Suprapubic skin (tissue), 4 donors: ENCODE results near the gene FLNB. TPM values are rescaled to one million over a fixed set of nuclear protein-coding genes. Genes with fewer than 3 reads are reported as not detected.

ENCODE experiments used
- DNase-seq, 2 donors: peaks; one replicate each; pipeline ENCODE4 v3.0.0-alpha.2; 2019; ENCODE audit warnings: low spot score in 2 of 2
- H3K27ac ChIP-seq: fragments of 200-600 bp; sonication (generic); one replicate; pipeline ENCODE4 v1.5.1; 2019
- H3K27me3 ChIP-seq: fragments of 200-600 bp; sonication (generic); one replicate; pipeline ENCODE4 v1.5.1; 2019
- H3K36me3 ChIP-seq: fragments of 200-600 bp; sonication (generic); one replicate; pipeline ENCODE4 v1.5.1; 2019
- H3K4me1 ChIP-seq: fragments of 200-600 bp; sonication (generic); one replicate; pipeline ENCODE4 v1.5.1; 2019
- H3K4me3 ChIP-seq: fragments of 200-600 bp; sonication (generic); one replicate; pipeline ENCODE4 v1.5.1; 2019; ENCODE audit warnings: mild to moderate bottlenecking
- H3K9me3 ChIP-seq: fragments of 200-600 bp; sonication (generic); one replicate; pipeline ENCODE4 v1.5.1; 2019
- EP300 ChIP-seq: sonication (generic); formaldehyde crosslinking; IDR thresholded peaks from one replicate; pipeline ENCODE4 v1.6.1; 2017; ENCODE audit warnings: antibody characterized with exemption
- POLR2A ChIP-seq, 2 donors: fragments of 450-650 bp; IDR thresholded peaks; one replicate each; pipeline ENCODE4 v1.6.1; 2017; ENCODE audit warnings: antibody characterized with exemption in 2 of 2, mild to moderate bottlenecking in 2 of 2, moderate library complexity in 2 of 2
- POLR2AphosphoS5 ChIP-seq, 3 donors: sonication (generic); formaldehyde crosslinking; IDR thresholded peaks; one replicate each; pipeline ENCODE4 v1.6.1; 2017; ENCODE audit warnings: antibody characterized with exemption in 3 of 3
- WGBS: methylation state at CpG from one replicate; pipeline ENCODE4 v1.1.5; 2018; 5-methylcytosine and 5-hydroxymethylcytosine counted together
- total RNA-seq, 4 donors: library from RNA; depleted of rRNA; stranded (reverse); fragments of >200 nt; gene quantifications; one replicate each; pipeline ENCODE4 v1.1.0, GENCODE V29; 2016
- TF ChIP-seq, protein P1 (sequence below), 2 donors: fragments of 200-600 bp in 1 of 2; fragments of 450-650 bp in 1 of 2; sonication (generic) in 1 of 2; IDR thresholded peaks; one replicate each; pipeline ENCODE4 v1.5.1; 2016 to 2019; ENCODE audit warnings: antibody characterized with exemption in 2 of 2, mild to moderate bottlenecking in 1 of 2, moderate library complexity in 1 of 2

Gene FLNB
- total RNA-seq, 4 donors from 2014 or later = 143 to 186 (median 150) TPM

- Histone ChIP-seq H3K27me3 (no peaks in the 10 kb centered on the region), H3K4me3 (no peak overlapping the region), H3K27ac (no peak overlapping the region), H3K4me1 (peaks cover 28% of the 10 kb centered on the region), H3K36me3 (peaks cover 42% of the 10 kb centered on the region), H3K9me3 (no peaks in the 10 kb centered on the region)
- TF ChIP-seq POLR2AphosphoS5 (IDR thresholded peaks at IDR 0.05) (no peak), POLR2A (IDR thresholded peaks at IDR 0.05) (no peak), EP300 (no peak)
- TF ChIP-seq, protein P1, sequence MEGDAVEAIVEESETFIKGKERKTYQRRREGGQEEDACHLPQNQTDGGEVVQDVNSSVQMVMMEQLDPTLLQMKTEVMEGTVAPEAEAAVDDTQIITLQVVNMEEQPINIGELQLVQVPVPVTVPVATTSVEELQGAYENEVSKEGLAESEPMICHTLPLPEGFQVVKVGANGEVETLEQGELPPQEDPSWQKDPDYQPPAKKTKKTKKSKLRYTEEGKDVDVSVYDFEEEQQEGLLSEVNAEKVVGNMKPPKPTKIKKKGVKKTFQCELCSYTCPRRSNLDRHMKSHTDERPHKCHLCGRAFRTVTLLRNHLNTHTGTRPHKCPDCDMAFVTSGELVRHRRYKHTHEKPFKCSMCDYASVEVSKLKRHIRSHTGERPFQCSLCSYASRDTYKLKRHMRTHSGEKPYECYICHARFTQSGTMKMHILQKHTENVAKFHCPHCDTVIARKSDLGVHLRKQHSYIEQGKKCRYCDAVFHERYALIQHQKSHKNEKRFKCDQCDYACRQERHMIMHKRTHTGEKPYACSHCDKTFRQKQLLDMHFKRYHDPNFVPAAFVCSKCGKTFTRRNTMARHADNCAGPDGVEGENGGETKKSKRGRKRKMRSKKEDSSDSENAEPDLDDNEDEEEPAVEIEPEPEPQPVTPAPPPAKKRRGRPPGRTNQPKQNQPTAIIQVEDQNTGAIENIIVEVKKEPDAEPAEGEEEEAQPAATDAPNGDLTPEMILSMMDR (IDR thresholded peaks at IDR 0.05) = no peak
- DNase-seq = no peak
- WGBS = 90% methylated on average over 9 of the region's 9 CpGs
These were observed 162.9 kb downstream of the FLNB start for GRCh38 chr3:58171126-58171525.

- no peak for DNase-seq
- TF ChIP-seq POLR2A (IDR thresholded peaks at IDR 0.05) (no peak), EP300 (no peak), POLR2AphosphoS5 (IDR thresholded peaks at IDR 0.05) (no peak)
- TF ChIP-seq, protein P1 (IDR thresholded peaks at IDR 0.05) = no peak
- no peaks in the 10 kb centered on the region for H3K9me3 ChIP-seq
- peaks cover 36% of the 10 kb centered on the region for H3K36me3 ChIP-seq
- 88% methylated on average over 10 of the region's 14 CpGs for WGBS
- H3K4me3 ChIP-seq = no peak overlapping the region
- peaks cover 30% of the 10 kb centered on the region for H3K4me1 ChIP-seq
- no peaks in the 10 kb centered on the region for H3K27me3 ChIP-seq
- no peak overlapping the region for H3K27ac ChIP-seq
These were observed 164.9 kb downstream of the FLNB start for GRCh38 chr3:58173029-58173668.

GRCh38 chr3:58173669-58174398 is 165.6 kb downstream of the FLNB start:
- TF ChIP-seq POLR2A (IDR thresholded peaks at IDR 0.05) = no peak
- no peak for TF ChIP-seq EP300
- no peak for TF ChIP-seq POLR2AphosphoS5 (IDR thresholded peaks at IDR 0.05)
- TF ChIP-seq, protein P1 (IDR thresholded peaks at IDR 0.05) = peak in 1 of 2 donors; percentile 21
- WGBS = 66% methylated on average over 6 of the region's 12 CpGs
- Histone ChIP-seq H3K9me3 (no peaks in the 10 kb centered on the region), H3K27me3 (no peaks in the 10 kb centered on the region), H3K27ac (no peak overlapping the region), H3K36me3 (peaks cover 33% of the 10 kb centered on the region), H3K4me3 (no peak overlapping the region), H3K4me1 (peaks cover 34% of the 10 kb centered on the region)
- no peak for DNase-seq

DNA sequence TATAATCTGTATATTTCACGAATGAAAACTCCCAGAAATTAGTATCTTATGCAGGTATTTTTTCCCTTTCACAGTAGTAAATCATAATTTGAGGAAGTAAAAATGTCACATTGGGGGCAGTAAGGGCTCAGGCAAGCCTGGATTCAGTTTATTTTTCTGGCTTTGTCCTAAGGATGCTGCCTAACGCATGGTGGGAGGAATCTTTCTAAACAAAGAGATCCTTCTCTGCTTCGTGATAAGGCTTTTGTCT is 166.9 kb downstream of the FLNB start:
- Histone ChIP-seq H3K27me3 (no peaks in the 10 kb centered on the region), H3K4me1 (peaks cover 34% of the 10 kb centered on the region), H3K9me3 (no peaks in the 10 kb centered on the region), H3K36me3 (peaks cover 21% of the 10 kb centered on the region), H3K4me3 (no peak overlapping the region), H3K27ac (no peak overlapping the region)
- no peak for DNase-seq
- TF ChIP-seq, protein P1 (IDR thresholded peaks at IDR 0.05) = no peak
- TF ChIP-seq POLR2AphosphoS5 (IDR thresholded peaks at IDR 0.05) = no peak
- 31% methylated on average over 2 of the region's 3 CpGs for WGBS

- H3K4me3 ChIP-seq = no peak overlapping the region
- DNase-seq = no peak
- TF ChIP-seq POLR2AphosphoS5 (IDR thresholded peaks at IDR 0.05) (no peak), POLR2A (IDR thresholded peaks at IDR 0.05) (no peak), EP300 (no peak)
- TF ChIP-seq, protein P1 (IDR thresholded peaks at IDR 0.05) = no peak
- peaks cover 34% of the 10 kb centered on the region for H3K4me1 ChIP-seq
- H3K36me3 ChIP-seq = peaks cover 16% of the 10 kb centered on the region
- 30% methylated on average over 16 of the region's 18 CpGs for WGBS
- no peak overlapping the region for H3K27ac ChIP-seq
- no peaks in the 10 kb centered on the region for H3K27me3 ChIP-seq
- no peaks in the 10 kb centered on the region for H3K9me3 ChIP-seq
These were observed 167.4 kb downstream of the FLNB start for GRCh38 chr3:58175437-58176184.
